Spleen (tissue), 7 donors: Measurements from ENCODE around the gene TXNRD2.

Experiments
- CTCF ChIP-seq, 11 experiments: fragments of 200-600 bp in 7 of 11; fragments of 450-650 bp in 4 of 11; sonication (generic) in 4 of 11; IDR thresholded peaks in 8 of 11; conservative IDR thresholded peaks in 3 of 11; 1 replicate in 7 of 11; 2 replicates in 4 of 11; pipeline versions ENCODE4 v1.4.0 to v1.8.0; 2016 to 2021; ENCODE audit warnings: antibody characterized with exemption in 11 of 11, inconsistent platforms in 4 of 11, mild to moderate bottlenecking in 1 of 11
- POLR2A ChIP-seq, 3 donors: fragments of 450-650 bp; IDR thresholded peaks; one replicate each; pipeline ENCODE4 v1.5.1; 2017; ENCODE audit warnings: antibody characterized with exemption in 3 of 3, mild to moderate bottlenecking in 1 of 3
- POLR2AphosphoS5 ChIP-seq, 3 donors: sonication (generic); formaldehyde crosslinking; IDR thresholded peaks; one replicate each; pipeline ENCODE4 v1.5.1; 2017; ENCODE audit warnings: antibody characterized with exemption in 3 of 3
- donor health status: DM: no; HTN: no; CAD: no; lungs with moderate emphysema.
- donor health status: DM: no; HTN: no; CAD: no.
- donor health status: DM: no; HTN: no; CAD: no.

- peak; percentile 78 to 84 (median 84) for TF ChIP-seq POLR2AphosphoS5 (IDR thresholded peaks at IDR 0.05)
- TF ChIP-seq CTCF (IDR thresholded peaks at IDR 0.05 in 8 of 11, conservative IDR thresholded peaks at IDR 0.05 in 3 of 11), result peak in 1 of 11 experiments; percentile 15
- TF ChIP-seq POLR2A (IDR thresholded peaks at IDR 0.05), result peak in 1 of 3 donors; percentile 43
Observed at GRCh38 chr22:19941365-19942082, at the start of gene TXNRD2, which contains the start of gene COMT.
